ENCODE results near the gene ZC3H13. TPM values are rescaled to one million over a fixed set of nuclear protein-coding genes. Genes with fewer than 3 reads are reported as not detected.

ZC3H13 gene
- total RNA-seq, 2 donors from 2014 or later, result 58.1 to 62.4 TPM

- TF ChIP-seq CTCF (conservative IDR thresholded peaks at IDR 0.05), result no peak
- Histone ChIP-seq H3K4me1 (ENCODE audit: control insufficient read depth, insufficient read depth, low read length) (no peaks in the 10 kb centered on the region), H3K27ac (ENCODE audit: low read depth, low read length) (no peak overlapping the region), H3K9ac (ENCODE audit: extremely low read depth, low read length, poor library complexity, severe bottlenecking) (no peak overlapping the region), H3K36me3 (ENCODE audit: control insufficient read depth, insufficient read depth, low read length) (no peaks in the 10 kb centered on the region), H3K27me3 (ENCODE audit: control insufficient read depth, insufficient read depth, low read length, poor library complexity, severe bottlenecking) (no peaks in the 10 kb centered on the region), H3K4me3 (ENCODE audit: low read length) (no peak overlapping the region), H3K9me3 (ENCODE audit: control insufficient read depth, low read length) (no peaks in the 10 kb centered on the region)
- no peak for DNase-seq
- no peaks in the 10 kb centered on the region for H3K27me3 Mint-ChIP-seq (ENCODE audit: insufficient read depth)
- H3K4me3 Mint-ChIP-seq, result no peak overlapping the region
- H3K9me3 Mint-ChIP-seq, result peaks cover 1% of the 10 kb centered on the region
- WGBS, 2 experiments (ENCODE audit: insufficient coverage in 1 of 2, insufficient read length in 1 of 2), result 98% methylated on average over 2 of the region's 2 CpGs; no CpG with 5 or more reads in 1 of the 2 experiments
- no peak overlapping the region for H3K27ac Mint-ChIP-seq
- H3K4me1 Mint-ChIP-seq, result peaks cover 6% of the 10 kb centered on the region
- no peaks in the 10 kb centered on the region for H3K36me3 Mint-ChIP-seq (ENCODE audit: low read depth)
Measured at GRCh38 chr13:46079770-46080169, 27.2 kb upstream of the ZC3H13 start.

- peaks cover 6% of the 10 kb centered on the region for H3K4me1 Mint-ChIP-seq
- no peak overlapping the region for H3K27ac ChIP-seq (ENCODE audit: low read depth, low read length)
- TF ChIP-seq CTCF (conservative IDR thresholded peaks at IDR 0.05), result no peak
- H3K4me3 Mint-ChIP-seq, result no peak overlapping the region
- no peak overlapping the region for H3K27ac Mint-ChIP-seq
- no peaks in the 10 kb centered on the region for H3K36me3 Mint-ChIP-seq (ENCODE audit: low read depth)
- peaks cover 6% of the 10 kb centered on the region for H3K9me3 Mint-ChIP-seq
- DNase-seq, result no peak
- H3K36me3 ChIP-seq (ENCODE audit: control insufficient read depth, insufficient read depth, low read length), result no peaks in the 10 kb centered on the region
- no peak overlapping the region for H3K4me3 ChIP-seq (ENCODE audit: low read length)
- H3K27me3 ChIP-seq (ENCODE audit: control insufficient read depth, insufficient read depth, low read length, poor library complexity, severe bottlenecking), result no peaks in the 10 kb centered on the region
- 91% methylated on average over 1 of the region's 1 CpG; no CpG with 5 or more reads in 1 of the 2 experiments for WGBS, 2 experiments (ENCODE audit: insufficient coverage in 1 of 2, insufficient read length in 1 of 2)
- no peaks in the 10 kb centered on the region for H3K4me1 ChIP-seq (ENCODE audit: control insufficient read depth, insufficient read depth, low read length)
- H3K9me3 ChIP-seq (ENCODE audit: control insufficient read depth, low read length), result no peaks in the 10 kb centered on the region
- no peaks in the 10 kb centered on the region for H3K27me3 Mint-ChIP-seq (ENCODE audit: insufficient read depth)
- H3K9ac ChIP-seq (ENCODE audit: extremely low read depth, low read length, poor library complexity, severe bottlenecking), result no peak overlapping the region
Measured at GRCh38 chr13:46077265-46077664, 24.7 kb upstream of the ZC3H13 start.

- 90 to 91% methylated on average over 2 of the region's 3 CpGs for WGBS, 2 experiments (ENCODE audit: insufficient coverage in 1 of 2, insufficient read length in 1 of 2)
- peaks cover 6% of the 10 kb centered on the region for H3K4me1 Mint-ChIP-seq
- H3K27ac ChIP-seq (ENCODE audit: low read depth, low read length), result no peak overlapping the region
- H3K36me3 ChIP-seq (ENCODE audit: control insufficient read depth, insufficient read depth, low read length), result no peaks in the 10 kb centered on the region
- no peak overlapping the region for H3K4me3 Mint-ChIP-seq
- H3K9me3 Mint-ChIP-seq, result peaks cover 6% of the 10 kb centered on the region
- no peak for DNase-seq
- H3K4me1 ChIP-seq (ENCODE audit: control insufficient read depth, insufficient read depth, low read length), result no peaks in the 10 kb centered on the region
- TF ChIP-seq CTCF (conservative IDR thresholded peaks at IDR 0.05), result no peak
- H3K27me3 ChIP-seq (ENCODE audit: control insufficient read depth, insufficient read depth, low read length, poor library complexity, severe bottlenecking), result no peaks in the 10 kb centered on the region
- no peak overlapping the region for H3K4me3 ChIP-seq (ENCODE audit: low read length)
- H3K9me3 ChIP-seq (ENCODE audit: control insufficient read depth, low read length), result no peaks in the 10 kb centered on the region
- H3K27ac Mint-ChIP-seq, result no peak overlapping the region
- H3K27me3 Mint-ChIP-seq (ENCODE audit: insufficient read depth), result no peaks in the 10 kb centered on the region
- no peaks in the 10 kb centered on the region for H3K36me3 Mint-ChIP-seq (ENCODE audit: low read depth)
- H3K9ac ChIP-seq (ENCODE audit: extremely low read depth, low read length, poor library complexity, severe bottlenecking), result no peak overlapping the region
Measured at GRCh38 chr13:46076827-46077226, 24.3 kb upstream of the ZC3H13 start.
